Measurements from ENCODE around the gene MRPS24. TPM values are rescaled to one million over a fixed set of nuclear protein-coding genes. Genes with fewer than 3 reads are reported as not detected.
A peak's percentile ranks its signal among the peaks of the same experiment; 100 is the strongest.

The MRPS24 gene
- polyA plus RNA-seq (2012; ENCODE audit: insufficient read depth, insufficient read length, low read depth), result 470 TPM

DNA sequence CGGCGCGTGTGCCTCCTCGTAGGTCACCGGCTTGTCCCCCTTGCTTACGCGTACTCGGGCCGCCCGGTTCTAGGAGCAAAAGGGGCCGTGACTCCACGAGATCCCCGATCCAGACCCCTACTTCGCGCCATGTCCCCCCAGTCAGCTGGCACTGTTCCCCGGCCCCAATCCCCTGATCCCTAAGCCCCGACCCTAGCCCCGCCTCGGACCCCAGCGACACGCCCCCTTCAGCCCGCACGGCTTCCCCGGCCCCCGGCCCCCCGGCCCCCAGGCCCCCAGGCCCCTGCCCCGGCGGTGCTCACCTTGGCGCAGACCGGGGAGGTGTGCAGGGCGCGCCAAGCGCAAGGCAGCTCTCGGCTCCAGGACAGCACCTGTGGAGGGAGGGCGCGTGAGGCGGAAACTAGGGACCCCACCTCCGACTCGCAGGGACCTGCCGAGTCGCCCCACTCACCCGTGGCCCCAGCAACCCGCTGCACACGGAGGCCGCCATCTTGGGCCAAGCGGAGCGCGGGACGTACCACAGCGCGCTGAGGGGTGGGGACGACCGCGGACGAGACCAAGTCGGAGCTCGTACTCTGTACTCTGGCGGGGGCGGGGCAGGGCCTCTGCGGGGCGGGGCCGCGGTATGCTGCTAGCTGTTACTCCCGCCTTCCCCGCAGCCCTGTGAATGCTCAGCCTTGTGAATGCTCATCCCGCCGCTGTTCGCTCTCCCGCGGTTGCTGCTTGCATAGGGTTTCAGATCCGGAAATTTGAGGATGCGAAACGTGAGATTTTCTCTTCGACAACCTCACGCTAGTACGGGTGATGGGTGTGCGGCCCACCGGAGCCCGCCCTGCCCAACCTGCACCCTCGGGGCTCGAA, at the start of gene MRPS24:
TSS of gene MRPS24 (minus strand) at position 512 of the 861 bp plus-strand sequence. CDS start at position 490, 22 bp downstream.
- Histone ChIP-seq H3K36me3 (peaks cover 19% of the 10 kb centered on the region), H3K27me3 (no peaks in the 10 kb centered on the region), H3K4me1 (no peaks in the 10 kb centered on the region), H3K9me3 (no peaks in the 10 kb centered on the region; the same call in 1 of the 2 replicates), H3K4me3 (ENCODE audit: low read depth, low read length) (peak within 1 kb of the TSS; percentile 86)
- TF ChIP-seq, protein P1, sequence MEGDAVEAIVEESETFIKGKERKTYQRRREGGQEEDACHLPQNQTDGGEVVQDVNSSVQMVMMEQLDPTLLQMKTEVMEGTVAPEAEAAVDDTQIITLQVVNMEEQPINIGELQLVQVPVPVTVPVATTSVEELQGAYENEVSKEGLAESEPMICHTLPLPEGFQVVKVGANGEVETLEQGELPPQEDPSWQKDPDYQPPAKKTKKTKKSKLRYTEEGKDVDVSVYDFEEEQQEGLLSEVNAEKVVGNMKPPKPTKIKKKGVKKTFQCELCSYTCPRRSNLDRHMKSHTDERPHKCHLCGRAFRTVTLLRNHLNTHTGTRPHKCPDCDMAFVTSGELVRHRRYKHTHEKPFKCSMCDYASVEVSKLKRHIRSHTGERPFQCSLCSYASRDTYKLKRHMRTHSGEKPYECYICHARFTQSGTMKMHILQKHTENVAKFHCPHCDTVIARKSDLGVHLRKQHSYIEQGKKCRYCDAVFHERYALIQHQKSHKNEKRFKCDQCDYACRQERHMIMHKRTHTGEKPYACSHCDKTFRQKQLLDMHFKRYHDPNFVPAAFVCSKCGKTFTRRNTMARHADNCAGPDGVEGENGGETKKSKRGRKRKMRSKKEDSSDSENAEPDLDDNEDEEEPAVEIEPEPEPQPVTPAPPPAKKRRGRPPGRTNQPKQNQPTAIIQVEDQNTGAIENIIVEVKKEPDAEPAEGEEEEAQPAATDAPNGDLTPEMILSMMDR (IDR thresholded peaks at IDR 0.05; ENCODE audit: low read depth, low read length), result no peak
- DNase-seq, result peak; percentile 97

DNA sequence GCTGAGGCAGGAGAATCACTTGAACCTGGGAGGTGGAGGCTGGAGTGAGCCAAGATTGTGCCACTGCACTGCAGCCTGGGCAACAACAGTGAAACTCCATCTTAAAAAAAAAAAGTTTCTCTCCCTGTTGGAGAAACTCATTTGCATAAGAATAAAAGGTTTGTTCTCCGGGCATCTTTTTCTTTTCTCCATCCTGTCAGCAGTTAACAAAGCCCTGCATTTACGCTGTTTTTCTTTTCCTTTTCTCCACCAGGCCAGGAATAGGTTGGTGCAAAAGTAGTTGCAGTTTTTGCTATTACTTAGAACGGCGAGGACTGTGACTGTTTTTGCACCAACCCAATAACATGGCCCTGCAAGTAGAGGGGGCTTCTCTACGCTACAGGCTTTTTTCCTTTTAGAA, 46.6 kb upstream of the MRPS24 start:
- Histone ChIP-seq H3K9me3 (no peaks in the 10 kb centered on the region), H3K27me3 (no peaks in the 10 kb centered on the region), H3K36me3 (no peaks in the 10 kb centered on the region), H3K4me3 (ENCODE audit: low read depth, low read length) (no peak overlapping the region), H3K4me1 (no peaks in the 10 kb centered on the region)
- DNase-seq, result no peak
- TF ChIP-seq, protein P1 (IDR thresholded peaks at IDR 0.05; ENCODE audit: low read depth, low read length), result no peak

DNA sequence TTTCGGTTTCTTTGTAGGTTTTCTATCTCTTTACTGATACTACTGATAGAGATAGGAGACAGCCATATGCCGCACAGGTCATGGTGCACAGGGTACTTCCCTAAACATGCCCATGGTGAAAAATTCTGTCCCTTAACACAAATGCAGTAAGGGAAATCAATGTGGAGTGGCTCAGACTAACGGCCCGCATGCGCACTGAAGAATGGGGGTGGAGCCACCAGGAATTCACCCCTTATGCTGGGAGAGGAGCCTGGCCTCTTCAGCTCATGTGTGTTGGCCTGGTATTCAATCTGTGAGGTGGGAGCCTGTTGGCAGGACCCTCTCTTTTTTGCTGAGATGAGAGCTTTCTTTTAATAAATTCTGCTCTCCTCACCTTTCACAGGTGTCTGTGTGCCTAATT, 45.5 kb upstream of the MRPS24 start:
- TF ChIP-seq, protein P1 (IDR thresholded peaks at IDR 0.05; ENCODE audit: low read depth, low read length), result no peak
- Histone ChIP-seq H3K27me3 (no peaks in the 10 kb centered on the region), H3K36me3 (no peaks in the 10 kb centered on the region), H3K4me1 (no peaks in the 10 kb centered on the region), H3K9me3 (no peaks in the 10 kb centered on the region), H3K4me3 (ENCODE audit: low read depth, low read length) (no peak overlapping the region)
- no peak for DNase-seq

DNA sequence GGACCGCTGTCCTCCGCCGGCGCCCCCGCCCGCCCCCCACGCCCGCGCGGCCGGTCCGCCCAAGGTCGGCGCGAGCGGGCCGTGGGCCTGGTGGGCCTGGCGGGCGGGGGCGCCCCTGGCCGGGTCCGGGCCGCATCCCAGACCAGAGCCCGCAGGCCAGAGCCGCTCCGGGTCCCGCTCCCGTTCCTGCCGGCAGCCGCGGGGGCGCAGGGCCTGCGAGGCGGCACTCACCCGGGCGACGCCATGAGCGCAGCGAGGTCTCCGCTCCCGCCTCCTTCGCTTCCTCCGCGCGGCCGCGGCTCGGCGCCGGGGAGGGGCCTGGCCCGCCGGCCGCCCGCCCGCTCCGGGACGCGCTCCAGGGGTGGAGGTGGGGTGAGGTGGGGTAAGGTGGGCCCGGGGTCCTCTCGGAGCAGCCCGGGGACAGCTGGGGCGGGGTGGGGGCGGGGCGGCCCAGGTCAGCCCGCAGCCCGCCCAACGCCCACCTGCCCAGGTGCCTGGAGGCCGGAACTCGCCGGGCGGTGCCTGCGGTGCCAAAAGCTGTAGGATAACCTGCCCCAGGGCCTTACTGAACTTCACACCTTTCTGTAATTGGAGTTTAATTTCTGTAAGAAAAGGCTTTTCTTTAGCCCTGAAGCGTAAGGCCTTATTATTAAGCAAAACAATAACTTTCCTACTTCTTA, 37.2 kb upstream of the MRPS24 start, which contains the start of gene URGCP:
TSS of gene URGCP (minus strand) at position 266 of the 680 bp plus-strand sequence. CDS start at position 245, 21 bp downstream.
- peaks cover 11% of the 10 kb centered on the region for H3K4me1 ChIP-seq
- H3K4me3 ChIP-seq (ENCODE audit: low read depth, low read length), result peak within 1 kb of the TSS; percentile 83
- TF ChIP-seq, protein P1 (IDR thresholded peaks at IDR 0.05; ENCODE audit: low read depth, low read length), result no peak

DNA sequence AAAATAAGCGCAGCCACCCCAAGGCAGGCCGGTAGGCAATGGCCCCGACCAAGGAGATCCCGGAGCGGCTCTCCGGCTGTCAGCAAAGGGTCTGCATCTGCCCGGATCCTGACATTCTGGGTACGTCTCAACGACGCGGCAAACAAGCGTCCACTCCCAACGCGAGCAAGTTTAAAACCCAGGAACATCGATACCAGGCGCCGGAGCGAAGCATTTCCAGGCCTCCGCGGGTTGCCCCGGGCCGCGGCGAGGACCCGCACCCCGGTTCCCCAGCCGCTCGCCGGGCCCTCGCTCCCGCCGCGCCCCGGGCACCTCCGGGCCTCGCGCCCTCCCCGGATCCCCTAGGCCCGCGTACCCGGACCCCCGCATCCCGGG, 36.6 kb upstream of the MRPS24 start:
- peak; percentile 52 for DNase-seq
- no peaks in the 10 kb centered on the region for H3K9me3 ChIP-seq
- TF ChIP-seq, protein P1 (IDR thresholded peaks at IDR 0.05; ENCODE audit: low read depth, low read length), result no peak
- no peaks in the 10 kb centered on the region for H3K36me3 ChIP-seq
- H3K4me3 ChIP-seq (ENCODE audit: low read depth, low read length), result peak overlapping the region; percentile 83
- no peaks in the 10 kb centered on the region; the same call in 1 of the 2 replicates for H3K27me3 ChIP-seq
- peaks cover 11% of the 10 kb centered on the region for H3K4me1 ChIP-seq

More for the DNA sequence above, 37.2 kb upstream of the MRPS24 start, which contains the start of gene URGCP:
- DNase-seq, result peak; percentile 65
- Histone ChIP-seq H3K36me3 (no peaks in the 10 kb centered on the region), H3K27me3 (no peaks in the 10 kb centered on the region; the same call in 1 of the 2 replicates), H3K9me3 (no peaks in the 10 kb centered on the region)

All from BE2C (cell line).